Esophagus muscularis mucosa (tissue), 4 donors: Measurements from ENCODE around the gene VAV1.

Source experiments
- CTCF ChIP-seq, 3 experiments: fragments of 200-600 bp in 2 of 3; fragments of 450-650 bp in 1 of 3; sonication (generic) in 2 of 3; IDR thresholded peaks; one replicate each; pipeline ENCODE4 v1.5.1; 2017 to 2019; ENCODE audit warnings: antibody characterized with exemption in 3 of 3, mild to moderate bottlenecking in 2 of 3, moderate library complexity in 1 of 3
- EP300 ChIP-seq: sonication (generic); formaldehyde crosslinking; IDR thresholded peaks from one replicate; pipeline ENCODE4 v1.6.1; 2017; ENCODE audit warnings: antibody characterized with exemption
- POLR2A ChIP-seq: fragments of 450-650 bp; IDR thresholded peaks from one replicate; pipeline ENCODE4 v1.6.1; 2017; ENCODE audit warnings: antibody characterized with exemption, moderate library complexity, mild to moderate bottlenecking, low read depth

- TF ChIP-seq POLR2A (no peak), CTCF (IDR thresholded peaks at IDR 0.05) (no peak), EP300 (no peak)
These were observed 89.3 kb downstream of the VAV1 start for GRCh38 chr19:6861683-6862286.
